Activated T-cell treated with anti-CD3 and anti-CD28 coated beads for 24 hours (primary cell): Measurements from ENCODE around the gene FOXE3.

Experiments
- DNase-seq: peaks from one replicate; pipeline ENCODE4 v3.0.0-alpha.2; 2020; ENCODE audit warnings: low read depth

The FOXE3 gene

GRCh38 chr1:47435506-47436303, 19.6 kb downstream of the FOXE3 start:
- no peak for DNase-seq

DNA sequence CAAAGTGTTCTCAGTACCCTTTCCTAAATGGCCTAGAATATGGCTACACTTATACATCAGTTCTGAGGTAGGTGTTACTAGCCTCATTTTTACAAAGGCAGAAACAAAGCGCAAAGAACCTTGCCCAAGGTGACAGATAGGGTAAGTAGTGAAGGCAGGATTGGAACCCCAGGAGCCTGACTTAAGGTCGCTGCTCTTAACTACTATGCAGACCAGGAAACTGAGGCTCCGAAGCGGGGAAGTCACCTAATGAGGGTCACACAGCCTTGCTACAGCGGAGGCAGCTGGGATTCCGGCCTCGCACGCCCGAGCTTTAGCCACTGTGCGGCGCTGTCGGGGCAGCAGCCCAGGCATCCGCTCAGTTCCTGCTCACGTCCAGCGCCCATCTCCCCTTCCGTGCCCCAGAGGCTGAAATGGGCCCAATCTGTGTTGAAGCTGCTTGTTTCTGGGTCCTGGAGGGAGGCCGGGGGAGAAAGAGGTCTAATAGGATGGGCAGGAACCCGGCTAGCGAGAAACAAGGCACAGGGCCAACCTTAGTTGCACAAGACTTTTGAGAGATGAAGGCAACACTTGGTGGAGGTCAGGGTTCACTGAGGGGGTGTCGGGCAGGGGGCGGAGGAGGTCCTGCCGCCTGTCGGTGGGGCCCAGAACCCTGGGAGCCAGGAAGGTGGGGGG, 20.4 kb downstream of the FOXE3 start:
- DNase-seq = peak; percentile 66

GRCh38 chr1:47436979-47437446, 20.9 kb downstream of the FOXE3 start:
- DNase-seq = no peak

- peak; percentile 83 for DNase-seq
Measured at GRCh38 chr1:47437447-47438164, 21.5 kb downstream of the FOXE3 start, which contains the start of gene FOXD2. FOXD2 (plus strand) TSS chr1:47438044; CDS start chr1:47438136, 92 bp downstream.

- DNase-seq = no peak
Measured at GRCh38 chr1:47438165-47439016, 22.3 kb downstream of the FOXE3 start.

DNA sequence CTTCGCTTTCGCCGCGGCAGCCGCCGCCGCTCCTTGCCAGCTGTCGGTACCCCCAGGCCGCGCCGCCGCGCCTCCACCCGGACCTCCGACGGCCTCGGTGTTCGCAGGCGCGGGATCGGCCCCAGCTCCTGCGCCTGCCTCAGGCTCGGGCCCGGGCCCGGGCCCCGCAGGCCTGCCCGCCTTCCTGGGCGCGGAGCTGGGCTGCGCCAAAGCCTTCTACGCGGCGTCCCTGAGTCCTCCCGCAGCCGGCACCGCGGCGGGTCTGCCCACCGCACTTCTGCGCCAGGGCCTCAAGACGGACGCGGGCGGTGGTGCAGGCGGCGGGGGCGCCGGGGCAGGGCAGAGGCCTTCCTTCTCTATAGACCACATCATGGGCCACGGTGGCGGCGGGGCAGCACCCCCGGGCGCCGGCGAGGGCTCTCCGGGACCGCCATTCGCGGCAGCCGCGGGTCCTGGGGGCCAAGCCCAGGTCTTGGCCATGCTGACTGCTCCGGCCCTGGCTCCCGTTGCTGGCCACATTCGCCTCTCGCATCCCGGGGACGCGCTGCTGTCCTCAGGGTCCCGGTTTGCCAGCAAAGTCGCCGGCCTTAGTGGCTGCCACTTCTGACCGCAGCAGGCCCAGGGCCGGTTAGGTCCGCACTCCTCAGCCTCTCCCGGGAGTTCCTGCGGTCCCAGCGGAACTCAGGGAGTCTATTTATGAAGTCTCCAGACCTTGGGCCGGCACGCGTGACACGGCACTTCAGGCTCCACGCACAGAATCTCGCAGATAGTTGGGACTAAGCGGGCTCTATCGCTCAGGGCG, 23.1 kb downstream of the FOXE3 start:
- no peak for DNase-seq

GRCh38 chr1:47439819-47440598, 23.9 kb downstream of the FOXE3 start:
- no peak for DNase-seq

GRCh38 chr1:47440599-47441081, 24.6 kb downstream of the FOXE3 start:
- no peak for DNase-seq

- DNase-seq = no peak
Measured at GRCh38 chr1:47441450-47442106, 25.5 kb downstream of the FOXE3 start.

DNA sequence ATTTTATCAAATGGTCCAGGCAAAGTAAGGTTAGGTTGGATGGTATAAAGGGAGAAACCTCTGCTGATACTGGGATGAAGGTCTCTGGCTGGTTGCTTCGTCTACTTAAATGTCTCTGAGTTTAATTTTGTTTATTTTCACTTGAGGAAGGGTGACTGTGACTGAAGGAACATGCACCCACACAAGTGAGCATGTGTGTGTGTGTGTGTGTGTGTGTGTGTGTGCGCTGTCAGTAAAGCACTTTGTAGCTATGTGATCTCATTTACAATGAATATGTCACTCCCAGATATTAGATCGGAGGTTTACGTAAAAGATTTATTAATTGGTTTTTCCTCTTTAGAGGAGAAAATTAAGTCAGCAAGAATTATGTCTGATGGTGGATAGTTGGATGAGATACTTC, 26.1 kb downstream of the FOXE3 start:
- DNase-seq = no peak

- DNase-seq = no peak
Measured at GRCh38 chr1:47442842-47443529, 26.9 kb downstream of the FOXE3 start.

DNA sequence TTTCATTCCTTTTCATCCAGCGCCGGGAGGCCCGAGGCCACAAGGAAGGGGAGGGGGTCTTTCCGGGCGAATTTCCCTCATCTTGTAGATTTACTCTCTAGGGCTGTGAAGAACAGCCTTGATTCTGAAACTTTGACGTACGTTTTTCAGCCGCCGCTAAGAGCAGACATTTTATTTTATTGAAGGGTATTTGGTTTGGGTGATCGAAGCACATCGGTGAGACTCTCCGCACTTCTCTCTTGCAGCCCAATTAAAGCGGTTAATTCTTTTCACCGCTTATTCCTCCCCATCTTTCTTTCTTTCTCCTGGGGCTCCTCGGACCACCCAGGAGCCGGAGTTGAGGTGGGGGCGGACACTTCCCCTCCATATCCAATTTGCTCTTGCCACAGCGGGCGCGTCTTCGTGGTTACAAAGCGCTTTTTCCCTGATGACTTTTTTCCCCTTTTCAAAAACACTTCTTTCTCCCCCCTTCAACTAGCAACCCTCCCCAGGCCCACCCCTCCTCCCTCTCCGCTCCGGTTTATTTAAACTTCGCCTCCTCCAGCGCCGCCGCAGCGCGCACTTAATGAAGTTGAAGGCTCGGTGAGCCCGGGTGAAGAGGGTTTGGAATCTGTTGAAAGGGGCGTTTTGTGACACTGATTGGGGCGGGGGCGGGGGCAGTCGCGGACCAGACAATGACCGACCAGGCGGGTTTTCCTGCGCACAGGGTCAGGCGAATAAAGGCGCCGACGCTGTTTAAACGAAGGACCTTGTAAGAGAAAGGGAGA, 27.6 kb downstream of the FOXE3 start:
- no peak for DNase-seq

DNA sequence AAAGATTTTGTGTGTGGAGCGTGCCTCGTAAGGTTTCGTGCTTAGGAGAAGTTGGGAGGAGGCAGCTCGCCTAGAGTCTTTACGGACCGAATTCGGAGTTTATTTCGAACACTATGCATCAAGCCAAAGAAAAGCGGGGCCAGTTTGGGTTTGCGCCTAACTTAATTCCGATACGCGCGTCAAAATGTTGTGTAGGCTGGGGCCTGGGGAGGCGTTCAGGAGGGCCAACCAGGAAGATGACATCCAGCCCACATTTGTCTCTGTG, 28.1 kb downstream of the FOXE3 start:
- no peak for DNase-seq

DNA sequence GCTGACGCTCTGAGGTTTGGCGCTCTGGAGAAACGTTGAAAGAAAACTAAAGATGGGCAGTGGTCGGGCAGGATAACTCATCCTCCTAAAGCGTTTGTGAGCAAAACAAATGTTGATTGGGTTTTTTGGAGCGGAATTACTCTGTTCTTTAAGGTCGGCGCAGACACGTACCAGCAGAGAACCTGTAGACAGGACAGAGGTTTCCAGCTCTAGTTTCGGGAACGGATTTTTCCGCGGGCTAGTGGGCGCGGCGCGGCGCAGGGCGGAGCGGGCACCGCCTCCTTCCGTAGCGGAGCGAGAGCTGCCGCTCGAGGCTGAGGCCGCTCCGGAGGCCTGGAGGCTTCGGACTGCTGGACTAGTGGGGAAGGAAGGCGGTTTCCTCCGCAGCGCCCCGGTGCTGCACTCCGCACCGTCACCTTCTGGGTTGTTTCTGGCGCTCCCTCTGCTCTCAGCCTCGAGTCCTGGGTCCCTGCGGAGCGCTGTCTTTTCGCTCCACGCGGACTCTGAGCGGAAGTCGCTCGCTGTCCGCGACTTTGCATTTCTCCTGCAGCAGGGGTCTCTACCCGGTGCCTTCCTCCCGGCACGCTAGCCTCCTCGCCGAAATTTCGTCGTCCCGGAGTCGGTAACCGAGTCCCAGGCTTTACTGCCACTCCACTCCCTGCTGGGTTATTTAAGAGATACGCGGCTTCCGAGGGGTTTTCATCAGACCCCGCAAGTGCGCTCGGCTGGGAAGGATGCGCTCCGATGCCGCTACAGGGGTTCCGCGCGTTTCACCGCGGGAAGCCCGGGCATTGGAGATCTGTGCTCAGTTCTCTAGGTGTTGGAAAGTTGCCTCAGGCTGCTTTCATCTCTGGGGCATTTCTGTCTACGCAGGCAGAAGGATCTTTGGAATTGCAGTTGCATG, 28.7 kb downstream of the FOXE3 start:
- DNase-seq = peak; percentile 15

DNA sequence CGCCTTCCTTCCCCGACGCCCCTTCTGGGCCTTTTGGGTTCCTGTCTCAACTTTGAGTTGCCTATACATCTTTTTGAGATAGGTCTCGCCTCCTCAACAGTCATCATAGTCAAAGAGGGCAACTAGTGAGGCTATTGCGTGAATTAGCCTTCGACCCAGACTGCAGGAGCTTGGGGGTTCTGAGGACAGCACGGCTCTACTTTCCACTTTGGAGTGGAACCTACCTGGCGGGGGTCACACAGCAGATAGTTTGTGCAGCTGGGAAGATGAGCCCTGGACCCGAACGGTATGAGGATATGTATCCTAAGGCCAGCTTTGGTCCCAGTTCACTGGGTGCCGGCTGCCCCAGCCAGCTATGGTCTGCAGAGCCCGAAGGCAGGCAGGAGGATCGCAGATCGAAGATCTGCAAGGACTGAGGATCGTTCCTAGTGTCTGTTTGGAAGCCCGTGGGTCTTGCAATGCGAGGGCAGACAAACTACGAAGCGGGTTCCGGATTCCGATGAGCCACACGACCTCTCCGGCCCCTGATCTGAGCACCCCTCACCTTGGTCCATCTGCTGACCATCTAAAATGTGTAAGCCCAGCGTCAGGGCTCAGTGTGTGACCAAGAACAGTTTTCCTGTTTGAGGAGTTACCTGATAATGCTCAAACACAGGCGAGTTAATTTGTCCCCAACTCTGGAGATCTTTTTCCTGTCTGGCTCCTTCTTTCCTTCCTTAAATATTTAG, 29.9 kb downstream of the FOXE3 start:
- DNase-seq = no peak

DNA sequence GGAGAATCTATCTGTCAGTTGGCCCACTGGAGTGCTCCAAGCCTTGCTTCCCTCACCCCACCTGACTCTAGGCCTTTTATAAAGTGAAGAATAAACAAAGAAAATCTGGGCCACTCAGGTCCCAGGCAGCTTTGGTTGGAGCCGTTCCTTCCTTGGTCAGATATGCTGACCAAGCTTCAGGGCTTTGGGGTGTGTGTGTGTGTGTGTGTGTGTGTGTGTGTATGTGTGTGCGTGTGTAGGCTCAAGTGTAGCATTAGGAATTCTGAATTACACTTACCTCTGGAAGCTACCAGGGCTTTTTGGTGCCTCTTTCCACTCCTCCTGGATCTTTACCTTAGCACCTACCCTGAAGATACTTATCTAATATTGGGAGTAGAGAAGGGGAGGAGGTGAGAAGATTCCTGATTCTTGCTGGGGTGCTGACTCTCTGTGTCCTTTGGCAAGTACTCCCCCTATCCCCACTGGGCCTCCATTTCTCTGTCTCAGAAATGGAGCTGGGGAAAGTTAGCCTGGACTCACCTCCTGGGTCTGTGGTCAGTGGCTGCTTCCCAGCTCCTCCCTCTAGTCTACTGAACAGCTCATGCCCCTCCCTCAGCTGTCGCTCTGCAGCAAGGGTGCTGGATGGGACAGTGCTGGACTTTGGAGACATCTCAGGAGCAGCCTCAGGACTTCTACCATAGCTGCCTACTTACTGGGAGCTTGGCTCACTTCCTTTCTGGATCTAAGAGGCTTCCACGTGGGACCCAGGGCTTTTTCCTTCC, 32.6 kb downstream of the FOXE3 start:
- no peak for DNase-seq
